Type B pancreatic cell (in vitro differentiated cells): ENCODE results near the gene GRAMD4. TPM values are rescaled to one million over a fixed set of nuclear protein-coding genes. Genes with fewer than 3 reads are reported as not detected.

Experiments used
- DNase-seq: peaks from one replicate; pipeline ENCODE4 v3.0.0; 2021; ENCODE audit warnings: mixed read lengths; ENCODE audit not compliant: unreplicated experiment; ENCODE audit errors: extremely low spot score
- H3K27ac Mint-ChIP-seq: 2 replicates; pipeline ENCODE4 v1.8.0; 2021; ENCODE audit warnings: mild to moderate bottlenecking, mixed read lengths
- H3K27me3 Mint-ChIP-seq: 2 replicates; pipeline ENCODE4 v1.8.0; 2021; ENCODE audit warnings: mixed read lengths
- H3K36me3 Mint-ChIP-seq: 2 replicates; pipeline ENCODE4 v1.8.0; 2021; ENCODE audit warnings: mixed read lengths
- H3K4me1 Mint-ChIP-seq: one replicate; pipeline ENCODE4 v1.8.0; 2021; ENCODE audit warnings: mixed read lengths; ENCODE audit not compliant: unreplicated experiment
- H3K4me3 Mint-ChIP-seq: 2 replicates; pipeline ENCODE4 v1.8.0; 2021; ENCODE audit warnings: mild to moderate bottlenecking, mixed read lengths
- H3K9me3 Mint-ChIP-seq: 2 replicates; pipeline ENCODE4 v1.8.0; 2021; ENCODE audit warnings: mixed read lengths
- CTCF ChIP-seq: fragments of 200-600 bp; sonication (generic); conservative IDR thresholded peaks from 2 replicates; pipeline ENCODE4 v1.5.0; 2021; ENCODE audit warnings: antibody characterized with exemption, mild to moderate bottlenecking
- total RNA-seq: library from RNA; stranded (reverse); gene quantifications from 2 replicates; pipeline ENCODE4 v1.2.1, GENCODE V29; 2021; ENCODE audit warnings: low replicate concordance

GRAMD4 gene
- total RNA-seq, 1 donor from 2014 or later = 56.4 TPM

GRCh38 chr22:46574993-46575910 lies 44.9 kb upstream of the GRAMD4 start:
- DNase-seq = no peak
- peak overlapping the region; percentile 97 for H3K27ac Mint-ChIP-seq
- H3K4me1 Mint-ChIP-seq = peaks cover 29% of the 10 kb centered on the region
- peaks cover 5% of the 10 kb centered on the region for H3K27me3 Mint-ChIP-seq
- TF ChIP-seq CTCF = no peak
- H3K36me3 Mint-ChIP-seq = no peaks in the 10 kb centered on the region
- peaks cover 5% of the 10 kb centered on the region for H3K9me3 Mint-ChIP-seq
- peak overlapping the region; percentile 84 for H3K4me3 Mint-ChIP-seq

- Mint-ChIP-seq H3K4me3 (peak overlapping the region; percentile 84), H3K4me1 (peaks cover 36% of the 10 kb centered on the region), H3K36me3 (no peaks in the 10 kb centered on the region), H3K9me3 (peaks cover 5% of the 10 kb centered on the region), H3K27me3 (peaks cover 5% of the 10 kb centered on the region), H3K27ac (peak overlapping the region; percentile 97)
- TF ChIP-seq CTCF = no peak
- no peak for DNase-seq
These were observed 44.2 kb upstream of the GRAMD4 start for GRCh38 chr22:46575911-46576555.

GRCh38 chr22:46576556-46577367 lies 43.4 kb upstream of the GRAMD4 start:
- TF ChIP-seq CTCF = no peak
- peak overlapping the region; percentile 84 for H3K4me3 Mint-ChIP-seq
- H3K36me3 Mint-ChIP-seq = no peaks in the 10 kb centered on the region
- peaks cover 5% of the 10 kb centered on the region for H3K27me3 Mint-ChIP-seq
- peaks cover 5% of the 10 kb centered on the region for H3K9me3 Mint-ChIP-seq
- peak overlapping the region; percentile 97 for H3K27ac Mint-ChIP-seq
- DNase-seq = peak; percentile 76
- H3K4me1 Mint-ChIP-seq = peaks cover 43% of the 10 kb centered on the region

- H3K4me3 Mint-ChIP-seq = peak overlapping the region; percentile 90
- TF ChIP-seq CTCF = no peak
- peaks cover 5% of the 10 kb centered on the region for H3K27me3 Mint-ChIP-seq
- no peaks in the 10 kb centered on the region for H3K9me3 Mint-ChIP-seq
- no peaks in the 10 kb centered on the region for H3K36me3 Mint-ChIP-seq
- peak overlapping the region; percentile 75 for H3K27ac Mint-ChIP-seq
- no peak for DNase-seq
- H3K4me1 Mint-ChIP-seq = peaks cover 44% of the 10 kb centered on the region
These were observed 42.6 kb upstream of the GRAMD4 start for GRCh38 chr22:46577368-46578249.
